ENCODE measurements around the gene FLOT1.

The FLOT1 gene

DNA sequence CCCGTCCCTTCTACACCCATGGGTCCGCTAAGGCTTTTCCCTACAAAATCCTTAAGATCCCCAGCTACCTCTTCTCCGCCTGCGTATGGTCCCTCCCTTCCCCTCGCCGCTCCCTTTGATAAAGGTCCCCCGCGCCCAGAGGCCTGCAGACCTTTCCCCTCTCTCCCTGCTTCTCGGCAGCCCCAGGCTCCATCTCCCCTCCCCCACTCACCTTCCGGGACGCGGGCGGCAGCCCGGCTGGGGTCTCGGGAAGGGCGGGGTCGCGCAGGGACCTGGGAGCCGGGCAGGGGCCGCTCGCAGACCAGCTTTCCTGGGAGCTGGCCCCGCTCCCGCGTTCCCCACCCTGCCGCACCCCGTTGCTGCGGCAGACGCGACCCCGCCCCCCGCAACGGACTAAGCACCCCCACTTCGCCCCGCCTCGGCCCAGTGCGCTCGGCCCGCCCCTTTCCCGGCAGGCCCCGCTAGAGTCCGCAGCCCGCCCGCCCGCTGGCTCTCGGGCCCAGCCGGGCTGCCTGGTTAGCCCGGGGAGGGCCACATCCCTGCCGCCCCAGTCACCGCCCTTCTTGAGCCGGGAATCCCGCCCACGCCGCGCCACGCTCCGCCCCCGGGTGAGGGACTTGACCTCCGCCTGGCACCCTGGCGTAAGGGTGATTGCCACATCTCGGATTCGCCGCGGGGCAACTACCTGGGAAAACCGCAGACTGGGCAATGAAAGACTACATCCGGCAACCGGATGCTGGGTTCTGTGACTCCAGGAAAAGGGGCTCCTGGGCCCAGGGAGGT, at the start of gene FLOT1:
FLOT1 (minus strand) TSS at position 372 of the 783 bp plus-strand sequence. CDS start 498 bp downstream, outside the sequence.
- peak; percentile 57 for DNase-seq

GRCh38 chr6:30790724-30791383, 48.4 kb upstream of the FLOT1 start:
- no peak for DNase-seq

DNA sequence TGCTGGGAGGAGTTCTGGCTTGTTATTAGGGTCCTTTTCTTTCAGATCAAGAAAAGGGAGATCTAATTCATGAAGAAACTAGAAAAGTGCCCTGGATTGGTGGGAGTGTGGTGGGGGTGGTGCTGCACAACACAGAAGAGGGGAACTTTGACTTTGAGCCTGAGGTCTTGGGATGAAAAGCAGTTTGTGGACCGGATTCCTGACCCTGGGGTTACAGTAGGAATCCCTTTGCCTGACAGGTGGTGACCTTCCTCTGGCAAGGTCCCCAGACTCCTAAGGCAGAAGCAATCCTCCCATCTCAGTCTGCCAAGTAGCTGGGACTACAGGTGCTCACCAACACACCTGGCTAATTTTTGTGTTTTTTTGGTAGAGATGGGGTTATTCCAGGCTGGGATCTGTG, 47.1 kb upstream of the FLOT1 start:
- no peak for DNase-seq

GRCh38 chr6:30787954-30788353, 45.5 kb upstream of the FLOT1 start:
- DNase-seq: no peak

GRCh38 chr6:30782425-30783014, 40.0 kb upstream of the FLOT1 start:
- no peak for DNase-seq

DNA sequence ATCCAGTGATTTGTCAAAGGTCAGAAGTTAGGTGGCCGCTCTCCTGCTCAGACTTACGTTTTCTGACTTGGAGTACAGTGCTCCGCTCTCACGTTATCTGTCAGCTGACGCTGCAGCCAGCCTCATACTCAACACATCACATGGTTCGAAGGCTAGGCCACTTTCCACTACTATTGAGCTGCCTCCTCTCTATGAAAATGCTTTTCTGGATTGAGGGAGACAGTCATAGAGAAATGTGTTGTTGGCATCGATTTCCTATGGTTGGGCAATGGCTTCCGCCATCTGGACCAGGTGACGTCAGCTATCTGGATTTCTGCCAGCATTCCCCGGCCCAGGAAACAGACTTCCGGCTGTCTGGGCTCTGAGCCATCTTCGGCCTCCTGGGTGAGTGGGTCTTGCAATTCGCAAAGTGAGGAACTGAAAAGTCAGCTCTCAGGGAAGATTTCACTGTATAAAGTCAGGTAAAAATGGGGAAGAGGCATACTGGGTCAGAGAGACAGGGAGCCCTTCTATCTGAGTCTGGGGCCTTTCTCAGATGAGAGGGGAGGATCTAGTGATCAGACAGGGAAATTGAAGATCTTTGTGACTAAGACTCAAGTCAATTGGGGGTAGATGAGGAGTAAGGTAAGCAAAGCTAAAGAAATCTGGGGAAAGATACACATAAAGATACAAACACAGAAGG, 39.4 kb upstream of the FLOT1 start:
- DNase-seq: peak; percentile 69

DNA sequence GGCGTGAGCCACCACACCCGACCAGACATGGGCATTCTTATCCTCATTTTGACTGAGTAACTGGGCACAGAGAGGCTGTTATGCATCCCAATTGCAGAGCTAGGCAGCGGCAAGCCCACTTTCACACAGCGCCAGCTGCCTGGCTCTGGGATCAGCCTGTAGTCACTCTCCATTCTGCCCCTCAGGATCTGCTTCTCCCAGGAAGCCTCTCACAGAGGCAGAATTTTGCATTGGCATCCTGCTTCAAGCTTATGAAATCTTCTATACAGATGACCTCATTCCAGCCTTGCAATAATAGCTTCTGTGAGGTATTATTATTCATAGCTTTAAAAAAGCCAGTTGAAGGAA, 38.9 kb upstream of the FLOT1 start:
- DNase-seq: no peak

- no peak for DNase-seq
These were observed 38.1 kb upstream of the FLOT1 start for GRCh38 chr6:30780642-30780920.

GRCh38 chr6:30779850-30780641, 37.6 kb upstream of the FLOT1 start:
- DNase-seq: no peak

- no peak for DNase-seq
These were observed 35.6 kb upstream of the FLOT1 start for GRCh38 chr6:30778001-30778635.

- DNase-seq: no peak
These were observed 34.6 kb upstream of the FLOT1 start for GRCh38 chr6:30777155-30777485.

GRCh38 chr6:30776390-30777154, 34.1 kb upstream of the FLOT1 start:
- no peak for DNase-seq

GRCh38 chr6:30775104-30775503, 32.6 kb upstream of the FLOT1 start:
- no peak for DNase-seq

GRCh38 chr6:30774701-30775100, 32.2 kb upstream of the FLOT1 start:
- no peak for DNase-seq

GRCh38 chr6:30770592-30770991, 28.1 kb upstream of the FLOT1 start:
- DNase-seq: no peak

DNA sequence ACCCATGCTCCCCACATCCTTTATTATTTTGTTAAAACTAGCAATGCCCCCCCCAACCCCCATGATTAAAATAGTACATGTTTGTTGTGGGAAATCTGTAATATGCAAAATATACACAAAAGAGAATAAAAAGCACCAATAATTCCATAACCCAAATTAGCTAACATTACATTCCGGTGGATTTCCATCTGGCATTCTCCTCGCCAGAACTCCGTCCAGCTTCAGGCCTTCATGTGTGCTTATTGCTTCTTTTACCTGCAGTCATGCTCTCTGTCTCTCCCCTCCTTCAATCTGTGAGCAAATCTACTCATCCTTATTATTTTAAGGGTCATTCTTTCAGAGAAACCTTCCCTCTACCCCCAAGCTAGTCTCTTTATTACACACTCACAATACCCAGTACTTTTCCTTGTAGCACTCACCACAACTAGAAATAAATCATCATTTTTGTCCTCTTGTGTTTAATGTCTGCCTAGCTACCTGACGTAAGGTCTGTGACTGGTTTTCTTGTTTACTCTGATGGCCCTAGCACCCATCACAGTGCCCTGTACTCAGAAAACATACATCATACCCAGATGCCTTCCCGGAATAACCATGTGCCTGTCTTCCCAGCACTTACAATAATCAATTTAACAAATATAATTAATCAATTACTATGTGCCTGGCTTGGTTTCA, 27.5 kb upstream of the FLOT1 start:
- no peak for DNase-seq

GRCh38 chr6:30769088-30769852, 26.8 kb upstream of the FLOT1 start:
- DNase-seq: no peak

DNA sequence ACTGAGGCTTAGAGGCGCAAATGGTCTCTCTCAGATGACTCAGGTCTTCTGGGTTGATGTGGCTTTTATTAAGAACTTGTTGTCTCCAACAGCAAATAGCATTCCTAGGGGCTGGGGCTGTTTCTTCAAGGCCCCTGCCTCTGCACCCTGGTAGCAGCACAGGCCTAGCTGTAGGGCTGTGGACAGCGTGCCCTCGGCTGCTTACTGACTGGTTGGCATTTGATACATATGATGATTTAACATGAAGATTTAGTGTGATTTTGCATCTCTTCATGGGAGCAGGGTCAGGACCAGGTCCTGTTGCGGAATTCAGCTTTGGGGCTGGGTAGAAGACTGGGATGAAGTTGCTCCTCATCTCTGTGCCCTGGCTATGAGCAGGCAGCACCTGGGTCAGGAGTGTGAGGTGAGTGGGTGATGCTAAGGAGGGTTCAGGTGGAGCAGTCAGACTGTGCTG, 26.2 kb upstream of the FLOT1 start:
- no peak for DNase-seq

DNA sequence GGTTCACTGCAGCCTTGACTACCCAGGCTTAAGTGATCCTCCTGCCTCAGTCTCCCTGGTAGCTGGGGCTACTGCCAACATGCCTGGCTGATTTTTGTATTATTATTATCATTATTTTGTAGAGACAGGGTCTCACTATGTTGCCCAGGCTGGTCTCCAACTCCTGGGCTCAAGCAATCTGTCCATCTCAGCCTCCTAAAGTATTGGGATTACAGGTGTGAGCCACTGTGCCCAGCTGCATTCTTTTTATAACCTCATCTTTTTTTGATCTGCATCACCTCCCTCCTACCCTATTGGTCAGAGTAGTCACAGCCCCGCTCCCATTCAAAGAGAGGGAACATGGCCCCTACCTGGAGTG, 25.4 kb upstream of the FLOT1 start:
- no peak for DNase-seq

DNA sequence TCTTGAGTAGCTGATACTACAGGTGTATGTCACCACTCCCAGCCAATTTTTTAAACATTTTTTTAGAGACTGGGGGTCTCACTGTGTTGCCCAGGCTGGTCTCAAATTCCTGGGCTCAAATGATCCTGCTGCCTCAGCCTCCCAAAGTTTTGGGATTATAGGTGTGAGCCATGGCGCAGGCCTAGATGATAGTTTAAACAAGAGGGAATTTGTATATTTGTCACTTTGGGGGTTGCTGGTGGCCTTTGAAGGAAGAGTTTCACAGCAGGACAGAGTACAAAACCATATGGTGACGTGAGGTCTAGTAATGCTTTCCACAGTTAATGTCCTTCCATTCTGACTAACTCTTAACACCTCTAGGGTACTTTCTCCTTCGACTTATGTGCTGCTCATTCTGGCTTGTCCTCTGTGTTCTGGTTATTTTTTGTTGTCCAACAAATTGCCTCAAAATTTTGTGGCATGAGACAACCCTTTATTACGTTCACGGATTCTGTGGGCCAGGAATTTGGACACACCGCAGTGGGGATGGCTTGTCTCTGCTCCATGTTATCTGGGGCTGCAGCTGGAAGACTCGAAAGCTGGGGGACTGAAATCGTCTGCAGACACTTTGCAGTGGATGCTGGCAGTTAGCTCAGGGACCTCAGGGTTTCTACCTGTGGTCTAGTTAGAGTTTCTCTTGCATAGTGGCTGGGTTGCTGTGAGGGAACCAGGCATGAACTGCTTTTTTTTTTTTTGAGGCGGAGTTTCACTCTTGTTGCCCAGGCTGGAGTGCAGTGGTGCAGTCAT, 24.9 kb upstream of the FLOT1 start:
- DNase-seq: no peak

Measured in NCI-H748 treated with DMSO at 0.1 percent for 48 hours (cell line).